Lung (tissue), 12 donors: ENCODE results near the gene EVC2. TPM values are rescaled to one million over a fixed set of nuclear protein-coding genes. Genes with fewer than 3 reads are reported as not detected.
"Not testable (repeated sequence)": the region's sequence is repeated elsewhere in the genome, so short reads cannot be mapped to it uniquely, and the experiment has no call there.

ENCODE experiments used
- ATAC-seq: fragments of 200-7000 bp; cut with Tn5 transposase; one replicate; pipeline ENCODE4 v1.9.1; 2020; ENCODE audit warnings: moderate number of reproducible peaks; ENCODE audit not compliant: insufficient read depth, low FRiP score
- DNase-seq, 3 donors: peaks; one replicate each; pipeline ENCODE4 v3.0.0-alpha.2; 2013 to 2017
- H3K27ac ChIP-seq, 2 donors: one replicate each; pipeline ENCODE4 v1.5.1; 2013; ENCODE audit warnings: mild to moderate bottlenecking in 2 of 2, moderate library complexity in 2 of 2, control low read depth in 1 of 2, inconsistent platforms in 1 of 2, low read depth in 1 of 2, low read length in 1 of 2
- H3K27me3 ChIP-seq, 3 donors: one replicate each; pipeline ENCODE4 v1.5.1; 2013; ENCODE audit warnings: low read length in 2 of 3; ENCODE audit not compliant: control insufficient read depth in 3 of 3, insufficient read depth in 3 of 3
- H3K36me3 ChIP-seq, 4 donors: one replicate each; pipeline ENCODE4 v1.5.1; 2013; ENCODE audit warnings: low read length in 4 of 4, mild to moderate bottlenecking in 1 of 4, moderate library complexity in 1 of 4; ENCODE audit not compliant: control insufficient read depth in 4 of 4, insufficient read depth in 4 of 4
- H3K4me1 ChIP-seq, 5 donors: one replicate each; pipeline ENCODE4 v1.5.1; 2013; ENCODE audit warnings: low read length in 5 of 5, mild to moderate bottlenecking in 2 of 5, moderate library complexity in 1 of 5; ENCODE audit not compliant: control insufficient read depth in 5 of 5, insufficient read depth in 5 of 5
- H3K4me3 ChIP-seq: one replicate; pipeline ENCODE4 v1.5.1; 2013; ENCODE audit warnings: mild to moderate bottlenecking, control low read depth, moderate library complexity
- H3K9ac ChIP-seq, 2 donors: one replicate each; pipeline ENCODE4 v1.5.1; 2013; ENCODE audit warnings: low read length in 2 of 2, control low read depth in 1 of 2; ENCODE audit not compliant: insufficient read depth in 1 of 2
- H3K9me3 ChIP-seq, 4 donors: one replicate each; pipeline ENCODE4 v1.5.1; 2013; ENCODE audit warnings: low read length in 3 of 4, mild to moderate bottlenecking in 1 of 4, moderate library complexity in 1 of 4; ENCODE audit not compliant: control insufficient read depth in 4 of 4, insufficient read depth in 3 of 4
- WGBS, 2 donors: extraction: QIAGEN DNeasy Blood & Tissue Kit; methylation state at CpG; one replicate each; pipeline ENCODE4 v1.1.7; 2013; 5-methylcytosine and 5-hydroxymethylcytosine counted together
- polyA plus RNA-seq, 2 donors: library from polyadenylated mRNA; stranded (reverse); fragments of 200-250 nt; gene quantifications; one replicate each; pipeline ENCODE4 v1.2.1, GENCODE V29; 2013
- total RNA-seq, 2 donors: library from RNA; depleted of rRNA in 1 of 2; stranded (reverse); fragments of >200 nt in 1 of 2; gene quantifications; one replicate each; pipeline ENCODE4 v1.2.1, GENCODE V29; 2014 to 2021
- TF ChIP-seq, protein P1 (sequence below): IDR thresholded peaks from 2 replicates; pipeline ENCODE4 v1.5.1; 2012; ENCODE audit warnings: mild to moderate bottlenecking; ENCODE audit errors: control extremely low read depth, extremely low read depth
- donor health status: control.
- donor health status: control.
- donor health status: Bipolar disorder and iron deficiency.
- donor health status: healthy.
- donor health status: DM: yes; HTN: yes; CAD: no.

The EVC2 gene
- total and polyA plus RNA-seq, 4 donors: 1.5 to 11.9 (median 3.1) TPM

- no peaks in the 10 kb centered on the region for H3K4me1 ChIP-seq
- no peak overlapping the region for H3K9ac ChIP-seq
- peaks cover 0 to 43% (median 23%) of the 10 kb centered on the region in 4 donors for H3K36me3 ChIP-seq
- TF ChIP-seq, protein P1, sequence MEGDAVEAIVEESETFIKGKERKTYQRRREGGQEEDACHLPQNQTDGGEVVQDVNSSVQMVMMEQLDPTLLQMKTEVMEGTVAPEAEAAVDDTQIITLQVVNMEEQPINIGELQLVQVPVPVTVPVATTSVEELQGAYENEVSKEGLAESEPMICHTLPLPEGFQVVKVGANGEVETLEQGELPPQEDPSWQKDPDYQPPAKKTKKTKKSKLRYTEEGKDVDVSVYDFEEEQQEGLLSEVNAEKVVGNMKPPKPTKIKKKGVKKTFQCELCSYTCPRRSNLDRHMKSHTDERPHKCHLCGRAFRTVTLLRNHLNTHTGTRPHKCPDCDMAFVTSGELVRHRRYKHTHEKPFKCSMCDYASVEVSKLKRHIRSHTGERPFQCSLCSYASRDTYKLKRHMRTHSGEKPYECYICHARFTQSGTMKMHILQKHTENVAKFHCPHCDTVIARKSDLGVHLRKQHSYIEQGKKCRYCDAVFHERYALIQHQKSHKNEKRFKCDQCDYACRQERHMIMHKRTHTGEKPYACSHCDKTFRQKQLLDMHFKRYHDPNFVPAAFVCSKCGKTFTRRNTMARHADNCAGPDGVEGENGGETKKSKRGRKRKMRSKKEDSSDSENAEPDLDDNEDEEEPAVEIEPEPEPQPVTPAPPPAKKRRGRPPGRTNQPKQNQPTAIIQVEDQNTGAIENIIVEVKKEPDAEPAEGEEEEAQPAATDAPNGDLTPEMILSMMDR: no peak
- H3K9me3 ChIP-seq: no peaks in the 10 kb centered on the region
- ATAC-seq (no peak), DNase-seq (no peak)
- H3K4me3 ChIP-seq: no peak overlapping the region
- no peak overlapping the region for H3K27ac ChIP-seq
- 81 to 88% methylated on average over 30 of the region's 30 CpGs for WGBS, 2 donors
- no peaks in the 10 kb centered on the region for H3K27me3 ChIP-seq
These were observed 22.9 kb upstream of the EVC2 start for GRCh38 chr4:5730993-5731990.

GRCh38 chr4:5730436-5730835 lies 22.1 kb upstream of the EVC2 start:
- ATAC-seq (no peak), DNase-seq (no peak)
- no peaks in the 10 kb centered on the region for H3K4me1 ChIP-seq
- H3K9me3 ChIP-seq: peaks cover 0 to 3% (median 0%) of the 10 kb centered on the region in 4 donors
- peaks cover 0 to 46% (median 25%) of the 10 kb centered on the region in 4 donors for H3K36me3 ChIP-seq
- whole genome bisulfite sequencing, 2 donors: 87 to 93% methylated on average over 10 of the region's 10 CpGs
- H3K27me3 ChIP-seq: no peaks in the 10 kb centered on the region
- TF ChIP-seq, protein P1: no peak
- H3K27ac ChIP-seq: no peak overlapping the region
- no peak overlapping the region for H3K9ac ChIP-seq
- no peak overlapping the region for H3K4me3 ChIP-seq

DNA sequence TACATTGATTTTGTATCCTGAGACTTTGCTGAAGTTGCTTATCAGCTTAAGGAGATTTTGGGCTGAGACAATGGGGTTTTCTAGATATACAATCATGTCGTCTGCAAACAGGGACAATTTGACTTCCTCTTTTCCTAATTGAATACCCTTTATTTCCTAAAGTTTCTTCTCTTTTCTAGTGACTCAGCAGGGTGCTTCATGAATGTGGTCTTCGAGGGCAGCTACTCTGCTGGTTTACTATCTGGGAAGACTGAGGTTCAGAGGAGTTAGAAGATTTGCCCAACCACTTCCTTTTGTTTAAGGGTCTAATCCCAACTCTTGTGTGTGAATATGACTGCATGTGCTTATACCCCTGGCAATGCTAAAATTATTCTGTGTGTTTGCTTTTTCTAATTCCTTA lies 20.1 kb upstream of the EVC2 start:
- peaks cover 0 to 45% (median 19%) of the 10 kb centered on the region in 4 donors for H3K36me3 ChIP-seq
- not testable (repeated sequence) for H3K27ac ChIP-seq, H3K4me3 ChIP-seq, H3K9ac ChIP-seq, ATAC-seq, H3K4me1 ChIP-seq, H3K9me3 ChIP-seq, H3K27me3 ChIP-seq, DNase-seq
- 27 to 52% methylated on average over 2 of the region's 2 CpGs for WGBS, 2 donors

- H3K9me3 ChIP-seq: peaks cover 0 to 3% (median 0%) of the 10 kb centered on the region in 4 donors
- WGBS, 2 donors: 92 to 97% methylated on average over 7 of the region's 7 CpGs
- H3K27me3 ChIP-seq: no peaks in the 10 kb centered on the region
- ATAC-seq (no peak), DNase-seq (no peak)
- peaks cover 0 to 4% (median 0%) of the 10 kb centered on the region in 5 donors for H3K4me1 ChIP-seq
- TF ChIP-seq, protein P1: no peak
- H3K4me3 ChIP-seq: no peak overlapping the region
- H3K9ac ChIP-seq: no peak overlapping the region
- H3K36me3 ChIP-seq: peaks cover 0 to 37% (median 13%) of the 10 kb centered on the region in 4 donors
- H3K27ac ChIP-seq: no peak overlapping the region
These were observed 16.0 kb upstream of the EVC2 start for GRCh38 chr4:5724377-5724776.
